ENCODE data around the gene CTNNBIP1.

- TF ChIP-seq, protein P1, sequence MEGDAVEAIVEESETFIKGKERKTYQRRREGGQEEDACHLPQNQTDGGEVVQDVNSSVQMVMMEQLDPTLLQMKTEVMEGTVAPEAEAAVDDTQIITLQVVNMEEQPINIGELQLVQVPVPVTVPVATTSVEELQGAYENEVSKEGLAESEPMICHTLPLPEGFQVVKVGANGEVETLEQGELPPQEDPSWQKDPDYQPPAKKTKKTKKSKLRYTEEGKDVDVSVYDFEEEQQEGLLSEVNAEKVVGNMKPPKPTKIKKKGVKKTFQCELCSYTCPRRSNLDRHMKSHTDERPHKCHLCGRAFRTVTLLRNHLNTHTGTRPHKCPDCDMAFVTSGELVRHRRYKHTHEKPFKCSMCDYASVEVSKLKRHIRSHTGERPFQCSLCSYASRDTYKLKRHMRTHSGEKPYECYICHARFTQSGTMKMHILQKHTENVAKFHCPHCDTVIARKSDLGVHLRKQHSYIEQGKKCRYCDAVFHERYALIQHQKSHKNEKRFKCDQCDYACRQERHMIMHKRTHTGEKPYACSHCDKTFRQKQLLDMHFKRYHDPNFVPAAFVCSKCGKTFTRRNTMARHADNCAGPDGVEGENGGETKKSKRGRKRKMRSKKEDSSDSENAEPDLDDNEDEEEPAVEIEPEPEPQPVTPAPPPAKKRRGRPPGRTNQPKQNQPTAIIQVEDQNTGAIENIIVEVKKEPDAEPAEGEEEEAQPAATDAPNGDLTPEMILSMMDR (optimal IDR thresholded peaks at IDR 0.05 in 1 of 3, IDR thresholded peaks at IDR 0.05 in 1 of 3, conservative IDR thresholded peaks at IDR 0.05 in 1 of 3; ENCODE audit: extremely low read depth in 1 of 3, insufficient read depth in 2 of 3, low read length in 3 of 3): no peak
- TF ChIP-seq EZH2 (IDR thresholded peaks at IDR 0.05; ENCODE audit: low read length): no peak
Observed at GRCh38 chr1:9869831-9870251, 40.2 kb downstream of the CTNNBIP1 start.

Measured in keratinocyte (primary cell).